ENCODE data around the gene B9D1.

B9D1 gene

GRCh38 chr17:19301274-19301951, 61.1 kb downstream of the B9D1 start:
- DNase-seq, result no peak

GRCh38 chr17:19299866-19300265, 62.7 kb downstream of the B9D1 start:
- no peak for DNase-seq

GRCh38 chr17:19299214-19299747, 63.2 kb downstream of the B9D1 start:
- no peak for DNase-seq

GRCh38 chr17:19298569-19299213, 63.8 kb downstream of the B9D1 start:
- DNase-seq, result no peak

GRCh38 chr17:19296786-19297778, 65.4 kb downstream of the B9D1 start:
- DNase-seq, result no peak

- DNase-seq, result no peak
These were observed 66.9 kb downstream of the B9D1 start for GRCh38 chr17:19295473-19296135.

- no peak for DNase-seq
These were observed 68.1 kb downstream of the B9D1 start for GRCh38 chr17:19294443-19294842.
